K562 (cell line): ENCODE results near the gene STOM. TPM values are rescaled to one million over a fixed set of nuclear protein-coding genes. Genes with fewer than 3 reads are reported as not detected.
A peak's percentile ranks its signal among the peaks of the same experiment; 100 is the strongest.

Experiments
- ATAC-seq: fragments of 200-7000 bp; cut with Tn5 transposase; 3 replicates; pipeline ENCODE4 v1.9.1; 2020; ENCODE audit warnings: moderate library complexity
- BruUV-seq: library from RNA; stranded (reverse); fragments of 400-500 nt; replicated peaks from 2 replicates; lab custom pipeline; 2021; lab: Mats Ljungman, UMichigan
- CTCF ChIA-PET: fragments of 300-600 bp; formaldehyde crosslinking; extraction: SDS; loops from one replicate; lab custom pipeline; 2021; ENCODE audit warnings: low intra/inter-chr PET ratio; lab: Yijun Ruan, JAX
- POLR2A ChIA-PET: fragments of 300-600, 350-650 bp; sonication (Branson Sonifier 250); formaldehyde crosslinking; extraction: SDS; loops from one replicate; lab custom pipeline; 2021; ENCODE audit warnings: antibody characterized with exemption, inconsistent platforms; lab: Yijun Ruan, JAX
- DNase-seq, 4 experiments: peaks; one replicate each; pipeline versions ENCODE4 v3.0.0 to v3.0.0-alpha.2; 2011 to 2018; ENCODE audit warnings: low spot score in 3 of 4, mixed read lengths in 3 of 4; ENCODE audit errors: extremely low read depth in 1 of 4
- FAIRE-seq: peaks from 2 replicates; lab custom pipeline; 2011; peaks lifted over from hg19 to GRCh38; lab: Jason Lieb, UNC
- H2AFZ ChIP-seq: 2 replicates; pipeline ENCODE4 v1.6.0; 2011; ENCODE audit warnings: low read depth, low read length, control low read depth, inconsistent platforms
- H3K27ac ChIP-seq: fragments of 200-600 bp; 3 replicates; pipeline ENCODE4 v1.8.0; 2011; ENCODE audit warnings: low read depth, mild to moderate bottlenecking, control low read depth, inconsistent platforms, low read length, moderate library complexity, mixed read lengths; ENCODE audit errors: extremely low read depth
- H3K27me3 ChIP-seq, 2 experiments: fragments of 300-600 bp in 1 of 2; 2 replicates in 1 of 2; 3 replicates in 1 of 2; pipeline versions ENCODE4 v1.6.0 to v1.8.0; 2011; ENCODE audit warnings: inconsistent platforms in 2 of 2, low read length in 2 of 2, mild to moderate bottlenecking in 1 of 2, mixed read lengths in 1 of 2, moderate library complexity in 1 of 2; ENCODE audit not compliant: control insufficient read depth in 2 of 2, insufficient read depth in 2 of 2
- H3K36me3 ChIP-seq: fragments of 300-600 bp; 3 replicates; pipeline ENCODE4 v1.8.0; 2011; ENCODE audit warnings: mild to moderate bottlenecking, low read length, inconsistent platforms; ENCODE audit not compliant: control insufficient read depth, insufficient read depth
- H3K4me1 ChIP-seq, 2 experiments: fragments of 200-600 bp in 1 of 2; replicated peaks in 1 of 2; 2 replicates in 1 of 2; 3 replicates in 1 of 2; pipeline versions ENCODE4 v1.5.1 to v1.8.0; 2011; ENCODE audit warnings: inconsistent platforms in 2 of 2, low read length in 2 of 2, mild to moderate bottlenecking in 1 of 2, mixed read lengths in 1 of 2, moderate library complexity in 1 of 2; ENCODE audit not compliant: control insufficient read depth in 2 of 2, insufficient read depth in 2 of 2
- H3K4me2 ChIP-seq: 2 replicates; pipeline ENCODE4 v1.6.1; 2011; ENCODE audit warnings: low read length, control low read depth, inconsistent platforms, mixed read lengths; ENCODE audit not compliant: insufficient read depth
- H3K4me3 ChIP-seq: fragments of 200-600 bp; sonication (generic), shearing (Covaris generic); 2 replicates; pipeline ENCODE4 v1.5.1; 2016; ENCODE audit warnings: control low read depth, inconsistent platforms
- H3K79me2 ChIP-seq: fragments of 200-600 bp; 3 replicates; pipeline ENCODE4 v1.8.0; 2011; ENCODE audit warnings: low read length, inconsistent platforms; ENCODE audit not compliant: control insufficient read depth, insufficient read depth
- H3K9ac ChIP-seq, 2 experiments: 2 replicates each; pipeline versions ENCODE4 v1.6.0 to v1.6.1; 2011; ENCODE audit warnings: low read depth in 2 of 2, low read length in 2 of 2, control low read depth in 1 of 2, inconsistent platforms in 1 of 2, mild to moderate bottlenecking in 1 of 2, mixed read lengths in 1 of 2; ENCODE audit not compliant: insufficient read depth in 1 of 2
- H3K9me1 ChIP-seq: one replicate; pipeline ENCODE4 v1.6.0; 2011; ENCODE audit warnings: inconsistent platforms, mild to moderate bottlenecking, low read length, moderate library complexity; ENCODE audit not compliant: control insufficient read depth, insufficient read depth
- H3K9me3 ChIP-seq: replicated peaks from 2 replicates; pipeline ENCODE4 v1.5.1; 2011; ENCODE audit warnings: low read depth, low read length, inconsistent platforms; ENCODE audit not compliant: control insufficient read depth, insufficient read depth
- H4K20me1 ChIP-seq: replicated peaks from 2 replicates; pipeline ENCODE4 v1.6.1; 2011; ENCODE audit warnings: low read length, inconsistent platforms, mixed read lengths; ENCODE audit not compliant: control insufficient read depth, insufficient read depth
- ARHGAP35 ChIP-seq: fragments of 450-650 bp; IDR thresholded peaks from 2 replicates; pipeline ENCODE4 v1.6.1; 2018; ENCODE audit not compliant: partially characterized antibody
- BACH1 ChIP-seq: fragments of 200-800 bp; sonication (Bioruptor generic); IDR thresholded peaks from 2 replicates; pipeline ENCODE4 v1.6.1; 2016; ENCODE audit warnings: missing genetic modification characterization, missing compliant biosample characterization
- COPS2 ChIP-seq: fragments of 450-650 bp; conservative IDR thresholded peaks from 2 replicates; pipeline ENCODE4 v1.6.1; 2016; ENCODE audit warnings: mild to moderate bottlenecking, moderate library complexity
- FUS ChIP-seq: fragments of 200-400 bp; formaldehyde crosslinking; optimal IDR thresholded peaks from 2 replicates; pipeline ENCODE3; 2017; ENCODE audit warnings: low read depth, low read length
- GTF3C2 ChIP-seq: IDR thresholded peaks from 3 replicates; pipeline ENCODE4 v1.6.1; 2011; ENCODE audit warnings: borderline replicate concordance, mild to moderate bottlenecking, moderate library complexity; ENCODE audit not compliant: insufficient read length; ENCODE audit errors: extremely low read depth
- HDAC3 ChIP-seq: fragments of 450-650 bp; IDR thresholded peaks from 2 replicates; pipeline ENCODE4 v1.6.1; 2018; ENCODE audit warnings: borderline replicate concordance, mild to moderate bottlenecking, moderate library complexity; ENCODE audit not compliant: partially characterized antibody
- NFXL1 ChIP-seq: fragments of 450-650 bp; formaldehyde crosslinking; IDR thresholded peaks from 2 replicates; pipeline ENCODE4 v1.4.0; 2021; ENCODE audit warnings: mild to moderate bottlenecking
- NONO ChIP-seq, 2 experiments: fragments of 200-400 bp in 1 of 2; fragments of 450-650 bp in 1 of 2; formaldehyde crosslinking in 1 of 2; IDR thresholded peaks; 2 replicates each; pipeline ENCODE4 v1.6.1; 2017; ENCODE audit warnings: low read depth in 2 of 2, mild to moderate bottlenecking in 2 of 2, moderate library complexity in 2 of 2, low read length in 1 of 2
- RB1 ChIP-seq: fragments of 450-650 bp; IDR thresholded peaks from 2 replicates; pipeline ENCODE4 v1.6.1; 2017; ENCODE audit warnings: low read depth, mild to moderate bottlenecking
- SP2 ChIP-seq: IDR thresholded peaks from 2 replicates; pipeline ENCODE4 v1.6.1; 2011; ENCODE audit warnings: mild to moderate bottlenecking, low read depth, low read length, moderate library complexity; ENCODE audit not compliant: poor library complexity, severe bottlenecking; ENCODE audit errors: extremely low read depth
- TAF15 ChIP-seq: fragments of 200-400 bp; formaldehyde crosslinking; IDR thresholded peaks from 2 replicates; pipeline ENCODE4 v1.6.1; 2017; ENCODE audit warnings: mild to moderate bottlenecking, low read depth, low read length, moderate library complexity
- ZBTB2 ChIP-seq: fragments of 450-650 bp; IDR thresholded peaks from 2 replicates; pipeline ENCODE4 v1.6.1; 2016; ENCODE audit warnings: antibody characterized with exemption
- ZNF253 ChIP-seq: fragments of 250-450 bp; sonication (Bioruptor Pico); conservative IDR thresholded peaks from 2 replicates; pipeline ENCODE4 v1.6.1; 2021; ENCODE audit warnings: mild to moderate bottlenecking
- ZNF717 ChIP-seq: fragments of 250-450 bp; sonication (Bioruptor Pico); IDR thresholded peaks from 2 replicates; pipeline ENCODE4 v1.5.0; 2021
- WGBS: fragments of 100-300 bp; shearing (Covaris generic); methylation state at CpG from one replicate; pipeline ENCODE4 v1.1.6; 2016; ENCODE audit warnings: low coverage, mixed read lengths; ENCODE audit not compliant: insufficient coverage; ENCODE audit errors: missing lambda C conversion rate; 5-methylcytosine and 5-hydroxymethylcytosine counted together
- in situ Hi-C: fragments of 300-500 bp; cut with MboI; formaldehyde crosslinking; loops from 4 replicates; pipeline ENCODE4 v1.15.0; 2018; ENCODE audit warnings: inconsistent platforms, mixed read lengths
- intact Hi-C: fragments of 100-400 bp; cut with micrococcal nuclease; formaldehyde crosslinking; loops from 2 replicates; pipeline ENCODE4 v1.14.2; 2022
- polyA plus RNA-seq, 8 experiments: library from polyadenylated mRNA; depleted of rRNA in 4 of 8; stranded (reverse) in 5 of 8; unstranded in 3 of 8; fragments of >200 nt; fragmentation: Nextera tagmentation in 2 of 8; fragmentation: Illumina TruSeq in 1 of 8; extraction: Ambion mirVana in 2 of 8; extraction: Trizol in 1 of 8; gene quantifications; 2 replicates each; pipeline versions ENCODE4 v1.2.1 to v1.2.3, GENCODE V29; 2011 to 2014; ENCODE audit warnings: inconsistent platforms in 1 of 8, missing spikeins in 1 of 8
- total RNA-seq, 7 experiments: library from RNA; depleted of rRNA in 6 of 7; stranded (reverse); fragments of >200 nt in 6 of 7; fragmentation: Illumina TruSeq in 2 of 7; extraction: Trizol in 2 of 7; gene quantifications; 2 replicates each; pipeline versions ENCODE4 v1.2.1 to v1.2.3, GENCODE V29; 2011 to 2021; ENCODE audit warnings: low replicate concordance in 1 of 7

STOM gene
- total and polyA plus RNA-seq, 9 of the 15 experiments (the other 6 are each of a cell fraction or from before 2014, with no cell fraction given), result 23.2 to 140 (median 43.9) TPM

GRCh38 chr9:121319383-121319780 is 50.7 kb downstream of the STOM start (continued):
- TF ChIP-seq GTF3C2, result no peak
- no peak for TF ChIP-seq BACH1 (tag)
- no peak for TF ChIP-seq FUS
- no peak for TF ChIP-seq NFXL1 (CRISPR knock-in tag)
- TF ChIP-seq, all 486 proteins: peak for 0

GRCh38 chr9:121318631-121319382 is 51.2 kb downstream of the STOM start:
- H3K27ac ChIP-seq, result no peak overlapping the region
- no peaks in the 10 kb centered on the region for H4K20me1 ChIP-seq
- intact Hi-C loops, result no loop called here
- H3K4me2 ChIP-seq, result no peak overlapping the region
- H3K9me3 ChIP-seq, result no peaks in the 10 kb centered on the region
- CTCF ChIA-PET, result interaction anchor here (0.7 to 4.1 kb wide), 5 partner anchors 58 to 563 kb away, joined by 3 to 107 read pairs (median 5); no protein-coding TSS in a partner anchor
- in situ Hi-C loops, result loop anchor here (5.0 kb wide), 2 partner anchors 78 to 102 kb away; no protein-coding TSS in a partner anchor
- no peak overlapping the region for H2AFZ ChIP-seq
- TF ChIP-seq COPS2 (no peak), ZBTB2 (no peak), ARHGAP35 (no peak), SP2 (no peak), ZNF253 (no peak), TAF15 (no peak), HDAC3 (no peak), RB1 (no peak), ZNF717 (CRISPR knock-in tag) (no peak), NONO (IDR thresholded peaks at IDR 0.05; ENCODE audit: low read depth in 2 of 2, low read length in 1 of 2) (no peak)
- POLR2A ChIA-PET, result interaction anchor here (0.7 kb wide), 1 partner anchor 18 kb away, joined by 3 read pairs; no protein-coding TSS in a partner anchor
- ATAC-seq, result no peak
- 61% methylated on average over 15 of the region's 19 CpGs for WGBS
- no peaks in the 10 kb centered on the region for H3K27me3 ChIP-seq
- H3K9ac ChIP-seq, result 0 out of 4 replicates have a peak overlapping the region, but pooled peaks of 1 of the 2 experiments have one; percentile 29
- no TSS peak for BruUV-seq
- DNase-seq, result no peak
- H3K9me1 ChIP-seq, result no peaks in the 10 kb centered on the region
- no peaks in the 10 kb centered on the region for H3K79me2 ChIP-seq
- H3K36me3 ChIP-seq, result no peaks in the 10 kb centered on the region
- FAIRE-seq, result no peak
- no peak overlapping the region for H3K4me3 ChIP-seq
- peaks cover 0 to 8% of the 10 kb centered on the region in 2 experiments; a peak in 2 of 5 replicates for H3K4me1 ChIP-seq
